GM11168 (cell line): ENCODE measurements around the gene IFT25.
"Not testable (repeated sequence)": the region's sequence is repeated elsewhere in the genome, so short reads cannot be mapped to it uniquely, and the experiment has no call there.

Experiments used
- in situ Hi-C: fragments of 300-500 bp; cut with MboI; formaldehyde crosslinking; loops from one replicate; pipeline ENCODE4 v1.12.0; 2022; ENCODE audit warnings: low sequenced_read_pairs; ENCODE audit not compliant: unreplicated experiment

Gene IFT25

GRCh38 chr1:53945433-53946251 is at the start of gene IFT25:
TSS of gene IFT25 (minus strand) at chr1:53945699. CDS start at chr1:53940082, 5,617 bp downstream.
- in situ Hi-C loops: no loop called here

GRCh38 chr1:53994516-53994915 is 49.0 kb upstream of the IFT25 start:
- in situ Hi-C loops: not testable (repeated sequence)

- in situ Hi-C loops: no loop called here
Measured at GRCh38 chr1:53992085-53992874, 46.8 kb upstream of the IFT25 start.

- in situ Hi-C loops: no loop called here
Measured at GRCh38 chr1:53987880-53988279, 42.4 kb upstream of the IFT25 start.

GRCh38 chr1:53986458-53986857 is 41.0 kb upstream of the IFT25 start:
- in situ Hi-C loops: no loop called here

- in situ Hi-C loops: no loop called here
Measured at GRCh38 chr1:53984726-53985125, 39.2 kb upstream of the IFT25 start.

- in situ Hi-C loops: no loop called here
Measured at GRCh38 chr1:53982763-53983104, 37.2 kb upstream of the IFT25 start.

- in situ Hi-C loops: no loop called here
Measured at GRCh38 chr1:53982034-53982762, 36.7 kb upstream of the IFT25 start.

- in situ Hi-C loops: no loop called here
Measured at GRCh38 chr1:53981220-53981619, 35.7 kb upstream of the IFT25 start.

- in situ Hi-C loops: no loop called here
Measured at GRCh38 chr1:53979712-53980450, 34.4 kb upstream of the IFT25 start.

GRCh38 chr1:53975861-53976260 is 30.4 kb upstream of the IFT25 start:
- in situ Hi-C loops: no loop called here

- in situ Hi-C loops: no loop called here
Measured at GRCh38 chr1:53971718-53972117, 26.2 kb upstream of the IFT25 start.

GRCh38 chr1:53969323-53969722 is 23.8 kb upstream of the IFT25 start:
- in situ Hi-C loops: not testable (repeated sequence)

GRCh38 chr1:53968125-53968513 is 22.6 kb upstream of the IFT25 start:
- in situ Hi-C loops: no loop called here

- in situ Hi-C loops: no loop called here
Measured at GRCh38 chr1:53967409-53968124, 22.1 kb upstream of the IFT25 start.

- in situ Hi-C loops: no loop called here
Measured at GRCh38 chr1:53966794-53967193, 21.3 kb upstream of the IFT25 start.

GRCh38 chr1:53964109-53964508 is 18.6 kb upstream of the IFT25 start:
- in situ Hi-C loops: no loop called here

GRCh38 chr1:53963460-53963859 is 18.0 kb upstream of the IFT25 start:
- in situ Hi-C loops: no loop called here

GRCh38 chr1:53962395-53962794 is 16.9 kb upstream of the IFT25 start:
- in situ Hi-C loops: no loop called here
